Left colon (tissue), 2 donors: ENCODE results near the gene ALOX12B. TPM values are rescaled to one million over a fixed set of nuclear protein-coding genes. Genes with fewer than 3 reads are reported as not detected.

Source experiments
- ATAC-seq: fragments of 200-7000 bp; cut with Tn5 transposase; one replicate; pipeline ENCODE4 v1.9.1; 2020; ENCODE audit warnings: mild to moderate bottlenecking, moderate library complexity
- DNase-seq, 2 donors: peaks; one replicate each; pipeline ENCODE4 v3.0.0-alpha.2; 2020
- intact Hi-C, 2 donors: fragments of 100-400 bp; cut with DNase I in 1 of 2; cut with micrococcal nuclease in 1 of 2; formaldehyde crosslinking; loops; one replicate each; pipeline versions ENCODE4 v1.11.2 to v1.14.0; 2022; cut with DNase I, micrococcal nuclease
- total RNA-seq, 2 donors: library from RNA; stranded (reverse); fragmentation: NEBNext Ultra II Directional; extraction: Animal tissue kit (Norgen Biotek cat#: 25700); gene quantifications; one replicate each; pipeline ENCODE4 v1.2.1, GENCODE V29; 2021
- donor health status: DM: no; HTN: no; CAD: no.
- donor health status: DM: yes; HTN: yes; CAD: no.

ALOX12B gene
- total RNA-seq, 2 donors from 2014 or later: 0.82 TPM; not detected in 1

- ATAC-seq (no peak), DNase-seq (peak in 1 of 2 donors; percentile 24)
- intact Hi-C loops: no loop called here
Measured at GRCh38 chr17:8056976-8057625, 30.4 kb downstream of the ALOX12B start.

GRCh38 chr17:8056232-8056975 is 31.1 kb downstream of the ALOX12B start:
- ATAC-seq (peak; percentile 20), DNase-seq (peak in 1 of 2 donors; percentile 55)
- intact Hi-C loops: no loop called here

- intact Hi-C loops: no loop called here
- no peak for DNase-seq
- no peak for ATAC-seq
Measured at GRCh38 chr17:8055851-8056231, 31.7 kb downstream of the ALOX12B start.

GRCh38 chr17:8053600-8053999 is 33.9 kb downstream of the ALOX12B start:
- DNase-seq: no peak
- no peak for ATAC-seq
- intact Hi-C loops: no loop called here

- intact Hi-C loops: no loop called here
- ATAC-seq: no peak
- no peak for DNase-seq
Measured at GRCh38 chr17:8052256-8053252, 35.0 kb downstream of the ALOX12B start.

- peak in 1 of 2 donors; percentile 4 for DNase-seq
- intact Hi-C loops: no loop called here
- no peak for ATAC-seq
Measured at GRCh38 chr17:8051831-8052230, 35.7 kb downstream of the ALOX12B start.

- intact Hi-C loops: no loop called here
- ATAC-seq: no peak
- DNase-seq: no peak
Measured at GRCh38 chr17:8048736-8049135, 38.8 kb downstream of the ALOX12B start.

GRCh38 chr17:8048236-8048635 is 39.3 kb downstream of the ALOX12B start:
- intact Hi-C loops: no loop called here
- DNase-seq (peak in 1 of 2 donors; percentile 8), ATAC-seq (no peak)

- ATAC-seq (no peak), DNase-seq (no peak)
- intact Hi-C loops: no loop called here
Measured at GRCh38 chr17:8047769-8048110, 39.8 kb downstream of the ALOX12B start.

- intact Hi-C loops: no loop called here
- no peak for DNase-seq
Measured at GRCh38 chr17:8046929-8047768, 40.4 kb downstream of the ALOX12B start.

GRCh38 chr17:8046306-8046928 is 41.1 kb downstream of the ALOX12B start:
- ATAC-seq: no peak
- DNase-seq: peak in 1 of 2 donors; percentile 10
- intact Hi-C loops: no loop called here

More at GRCh38 chr17:8046929-8047768, 40.4 kb downstream of the ALOX12B start:
- no peak for ATAC-seq

- ATAC-seq (no peak), DNase-seq (no peak)
- intact Hi-C loops: no loop called here
Measured at GRCh38 chr17:8044819-8045810, 42.4 kb downstream of the ALOX12B start.

- ATAC-seq (no peak), DNase-seq (no peak)
- intact Hi-C loops: no loop called here
Measured at GRCh38 chr17:8041979-8042378, 45.5 kb downstream of the ALOX12B start.

- peak in 1 of 2 donors; percentile 34 for DNase-seq
- intact Hi-C loops: no loop called here
- ATAC-seq: peak; percentile 48
Measured at GRCh38 chr17:8041249-8041928, 46.1 kb downstream of the ALOX12B start.

- ATAC-seq (no peak), DNase-seq (no peak)
- intact Hi-C loops: no loop called here
Measured at GRCh38 chr17:8039611-8040168, 47.8 kb downstream of the ALOX12B start.

GRCh38 chr17:8038954-8039610 is 48.4 kb downstream of the ALOX12B start, which contains the start of gene ALOX15B:
Gene ALOX15B, plus strand, starts transcription at chr17:8039059. Its CDS starts 97 bp downstream, at chr17:8039156.
- intact Hi-C loops: no loop called here
- DNase-seq (peak; percentile 74 to 83), ATAC-seq (peak; percentile 98)
